HepG2 (cell line): ENCODE measurements around the gene ENTPD5. TPM values are rescaled to one million over a fixed set of nuclear protein-coding genes. Genes with fewer than 3 reads are reported as not detected.
A peak's percentile ranks its signal among the peaks of the same experiment; 100 is the strongest.

ENCODE experiments used
- CAMTA2 ChIP-seq: sonication (generic); formaldehyde crosslinking; IDR thresholded peaks from 2 replicates; pipeline ENCODE4 v1.4.0; 2020; ENCODE audit warnings: mild to moderate bottlenecking, missing genetic modification reagents, borderline replicate concordance
- E2F2 ChIP-seq: sonication (generic); formaldehyde crosslinking; IDR thresholded peaks from 2 replicates; pipeline ENCODE4 v1.4.0; 2020; ENCODE audit warnings: missing genetic modification reagents, borderline replicate concordance
- ESRRA ChIP-seq: sonication (generic); formaldehyde crosslinking; IDR thresholded peaks from 2 replicates; pipeline ENCODE4 v1.5.1; 2020; ENCODE audit warnings: mild to moderate bottlenecking, low read depth, missing genetic modification reagents
- GTF3A ChIP-seq: sonication (generic); formaldehyde crosslinking; conservative IDR thresholded peaks from 2 replicates; pipeline ENCODE4 v1.4.0; 2020; ENCODE audit warnings: mild to moderate bottlenecking, missing genetic modification reagents
- HNF4A ChIP-seq: sonication (generic); formaldehyde crosslinking; IDR thresholded peaks from 2 replicates; pipeline ENCODE4 v1.4.0; 2020; ENCODE audit warnings: missing genetic modification reagents
- HOMEZ ChIP-seq: IDR thresholded peaks from 2 replicates; pipeline ENCODE4 v1.6.1; 2016; ENCODE audit warnings: low read depth
- JDP2 ChIP-seq: sonication (generic); formaldehyde crosslinking; IDR thresholded peaks from 2 replicates; pipeline ENCODE4 v1.8.1; 2022; ENCODE audit warnings: missing genetic modification reagents, borderline replicate concordance
- NCOR1 ChIP-seq: fragments of 200-600 bp; sonication (generic); IDR thresholded peaks from 2 replicates; pipeline ENCODE4 v1.7.0; 2017; ENCODE audit warnings: antibody characterized with exemption, low read length, borderline replicate concordance
- PHF8 ChIP-seq: sonication (generic); formaldehyde crosslinking; IDR thresholded peaks from 2 replicates; pipeline ENCODE4 v1.5.0; 2020; ENCODE audit warnings: missing genetic modification reagents
- U2AF1 ChIP-seq: fragments of 200-400 bp; formaldehyde crosslinking; optimal IDR thresholded peaks from 2 replicates; pipeline ENCODE3; 2017; ENCODE audit warnings: mild to moderate bottlenecking, low read depth, low read length
- ZBTB7B ChIP-seq: sonication (generic); formaldehyde crosslinking; IDR thresholded peaks from 2 replicates; pipeline ENCODE4 v1.4.0; 2020; ENCODE audit warnings: missing genetic modification reagents
- ZC3H13 ChIP-seq: sonication (generic); formaldehyde crosslinking; IDR thresholded peaks from 2 replicates; pipeline ENCODE4 v1.8.1; 2023; ENCODE audit warnings: mild to moderate bottlenecking, missing genetic modification reagents, moderate library complexity
- ZFP36L1 ChIP-seq: sonication (generic); formaldehyde crosslinking; IDR thresholded peaks from 2 replicates; pipeline ENCODE4 v1.8.0; 2022; ENCODE audit warnings: mild to moderate bottlenecking, missing genetic modification reagents, moderate library complexity
- ZNF264 ChIP-seq: sonication (generic); formaldehyde crosslinking; IDR thresholded peaks from 2 replicates; pipeline ENCODE4 v1.4.0; 2020; ENCODE audit warnings: missing genetic modification reagents
- ZNF512 ChIP-seq: sonication (generic); formaldehyde crosslinking; IDR thresholded peaks from 2 replicates; pipeline ENCODE4 v1.4.0; 2020; ENCODE audit warnings: mild to moderate bottlenecking, missing genetic modification reagents
- ZNF687 ChIP-seq: sonication (generic); formaldehyde crosslinking; IDR thresholded peaks from 2 replicates; pipeline ENCODE4 v1.5.1; 2020; ENCODE audit warnings: mild to moderate bottlenecking, missing genetic modification reagents, moderate library complexity
- ZSCAN25 ChIP-seq: sonication (generic); formaldehyde crosslinking; IDR thresholded peaks from 2 replicates; pipeline ENCODE4 v1.8.0; 2022; ENCODE audit warnings: mild to moderate bottlenecking, missing genetic modification reagents
- polyA plus RNA-seq, 8 experiments: library from polyadenylated mRNA; depleted of rRNA in 3 of 8; stranded (reverse) in 7 of 8; unstranded in 1 of 8; fragments of >200 nt; fragmentation: Illumina TruSeq in 4 of 8; extraction: Trizol in 4 of 8; gene quantifications; 2 replicates each; pipeline versions ENCODE4 v1.2.1 to v1.2.3, GENCODE V29; 2011 to 2016; ENCODE audit warnings: low read depth in 4 of 8, missing spikeins in 1 of 8, mixed read lengths in 1 of 8; ENCODE audit not compliant: insufficient read depth in 1 of 8
- total RNA-seq, 5 experiments: library from RNA; depleted of rRNA; stranded (reverse); fragments of >200 nt; fragmentation: Illumina TruSeq; extraction: Trizol; gene quantifications; 2 replicates each; pipeline ENCODE4 v1.2.3, GENCODE V29; 2016; ENCODE audit warnings: low read depth in 1 of 5
- TF ChIP-seq, protein P1 (sequence below): sonication (generic); formaldehyde crosslinking; IDR thresholded peaks from 2 replicates; pipeline ENCODE4 v1.4.0; 2020; ENCODE audit warnings: mild to moderate bottlenecking, missing genetic modification reagents

Gene ENTPD5
- total and polyA plus RNA-seq, 2 of the 13 experiments (the other 11 are each of a cell fraction or from before 2014, with no cell fraction given): 33.8 to 43.3 TPM

DNA sequence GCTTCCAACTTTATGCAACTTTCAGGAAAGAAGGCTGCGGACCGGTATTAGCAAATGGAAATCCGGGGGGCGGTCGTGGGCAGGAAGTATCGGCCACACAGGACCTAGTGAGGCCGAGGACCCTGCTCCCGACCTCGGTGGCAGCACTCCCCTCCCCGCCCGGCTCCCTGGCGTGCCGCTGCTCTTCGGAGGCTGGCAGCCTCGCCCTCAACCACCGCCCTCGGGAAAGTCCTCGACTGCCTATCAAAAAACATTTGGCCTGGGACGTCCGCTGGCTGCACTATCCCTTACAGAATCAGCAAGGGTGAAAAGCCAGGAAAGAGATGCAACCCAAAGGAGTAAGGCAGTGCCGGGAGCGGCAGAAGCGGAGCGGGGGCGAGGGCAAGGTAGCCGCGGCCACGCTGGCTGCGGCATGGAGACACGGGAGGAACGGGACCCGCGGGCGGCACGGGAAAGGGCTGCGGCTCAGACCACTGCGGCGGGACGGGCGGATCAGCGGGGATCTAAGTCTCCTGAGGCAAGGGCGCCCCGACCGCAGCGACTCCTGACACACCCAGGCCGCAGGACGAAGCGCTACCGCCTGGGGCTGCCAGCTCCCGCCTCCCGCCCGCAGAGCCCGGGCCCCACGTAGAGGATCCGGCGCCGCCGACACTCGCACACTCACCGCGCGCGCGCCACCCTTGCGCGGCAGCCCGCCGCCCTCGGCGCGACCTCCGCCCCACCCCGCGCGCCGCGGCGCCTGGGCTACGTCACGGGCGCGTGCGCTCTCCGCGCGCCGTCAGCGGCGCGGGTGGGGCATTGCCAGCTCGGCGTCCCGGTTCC lies at the start of gene ENTPD5, which contains the start of gene BBOF1 (continued):
- TF ChIP-seq U2AF1 (no peak), ZNF264 (CRISPR knock-in tag) (no peak), HOMEZ (CRISPR knock-in tag) (no peak), HNF4A (no peak), ESRRA (CRISPR knock-in tag) (no peak; the same call in 1 of the 2 replicates), E2F2 (CRISPR knock-in tag) (no peak), ZSCAN25 (CRISPR knock-in tag) (no peak), ZBTB7B (CRISPR knock-in tag) (no peak), JDP2 (CRISPR knock-in tag) (no peak), NCOR1 (no peak), ZFP36L1 (CRISPR knock-in tag) (0 out of 2 replicates have a peak, but pooled peaks have one; percentile 31), CAMTA2 (CRISPR knock-in tag) (peak; percentile 62; the same call in 1 of the 2 replicates), GTF3A (no peak), ZNF687 (CRISPR knock-in tag) (peak; percentile 86), ZNF512 (CRISPR knock-in tag) (peak; percentile 25; the same call in 1 of the 2 replicates), PHF8 (CRISPR knock-in tag) (peak; percentile 78), ZC3H13 (CRISPR knock-in tag) (no peak)
- TF ChIP-seq, protein P1, sequence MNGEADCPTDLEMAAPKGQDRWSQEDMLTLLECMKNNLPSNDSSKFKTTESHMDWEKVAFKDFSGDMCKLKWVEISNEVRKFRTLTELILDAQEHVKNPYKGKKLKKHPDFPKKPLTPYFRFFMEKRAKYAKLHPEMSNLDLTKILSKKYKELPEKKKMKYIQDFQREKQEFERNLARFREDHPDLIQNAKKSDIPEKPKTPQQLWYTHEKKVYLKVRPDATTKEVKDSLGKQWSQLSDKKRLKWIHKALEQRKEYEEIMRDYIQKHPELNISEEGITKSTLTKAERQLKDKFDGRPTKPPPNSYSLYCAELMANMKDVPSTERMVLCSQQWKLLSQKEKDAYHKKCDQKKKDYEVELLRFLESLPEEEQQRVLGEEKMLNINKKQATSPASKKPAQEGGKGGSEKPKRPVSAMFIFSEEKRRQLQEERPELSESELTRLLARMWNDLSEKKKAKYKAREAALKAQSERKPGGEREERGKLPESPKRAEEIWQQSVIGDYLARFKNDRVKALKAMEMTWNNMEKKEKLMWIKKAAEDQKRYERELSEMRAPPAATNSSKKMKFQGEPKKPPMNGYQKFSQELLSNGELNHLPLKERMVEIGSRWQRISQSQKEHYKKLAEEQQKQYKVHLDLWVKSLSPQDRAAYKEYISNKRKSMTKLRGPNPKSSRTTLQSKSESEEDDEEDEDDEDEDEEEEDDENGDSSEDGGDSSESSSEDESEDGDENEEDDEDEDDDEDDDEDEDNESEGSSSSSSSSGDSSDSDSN (CRISPR knock-in tag): peak; percentile 92
